Choroid plexus epithelial cell (primary cell): ENCODE measurements around the gene TWNK.
A peak's percentile ranks its signal among the peaks of the same experiment; 100 is the strongest.

ENCODE experiments used
- DNase-seq: peaks from one replicate; pipeline ENCODE4 v3.0.0-alpha.2; 2010; ENCODE audit warnings: low read depth
- H3K4me3 ChIP-seq: 2 replicates; pipeline ENCODE4 v1.5.1; 2011; ENCODE audit warnings: low read depth, mild to moderate bottlenecking, control low read depth, low read length, moderate library complexity
- CTCF ChIP-seq: conservative IDR thresholded peaks from 2 replicates; pipeline ENCODE4 v1.5.1; 2011; ENCODE audit warnings: low read depth, mild to moderate bottlenecking, control low read depth, inconsistent platforms, low read length, moderate library complexity

The TWNK gene

GRCh38 chr10:100986952-100987684 lies at the start of gene TWNK, which contains the start of gene MRPL43:
TWNK (plus strand) TSS chr10:100987543; CDS start chr10:100988211, 668 bp downstream.
MRPL43 (minus strand) TSS chr10:100987497; CDS start chr10:100987443, 54 bp downstream.
- peak within 1 kb of the TSS; percentile 100 for H3K4me3 ChIP-seq
- DNase-seq = peak; percentile 76
- no peak for TF ChIP-seq CTCF

GRCh38 chr10:100939763-100940344 lies 47.5 kb upstream of the TWNK start:
- no peak for TF ChIP-seq CTCF
- H3K4me3 ChIP-seq = no peak overlapping the region
- DNase-seq = peak; percentile 44

GRCh38 chr10:100942229-100942628 lies 45.1 kb upstream of the TWNK start:
- no peak overlapping the region for H3K4me3 ChIP-seq
- TF ChIP-seq CTCF = no peak
- DNase-seq = no peak

- no peak for DNase-seq
- no peak for TF ChIP-seq CTCF
- no peak overlapping the region for H3K4me3 ChIP-seq
Measured at GRCh38 chr10:100943508-100943907, 43.8 kb upstream of the TWNK start.

- no peak for DNase-seq
- TF ChIP-seq CTCF = no peak
Measured at GRCh38 chr10:100945754-100946153, 41.6 kb upstream of the TWNK start.

GRCh38 chr10:100948916-100949315 lies 38.4 kb upstream of the TWNK start:
- no peak for DNase-seq
- no peak overlapping the region for H3K4me3 ChIP-seq
- TF ChIP-seq CTCF = no peak

More at GRCh38 chr10:100945754-100946153, 41.6 kb upstream of the TWNK start:
- no peak overlapping the region for H3K4me3 ChIP-seq
